ENCODE results near the gene CACNA1C. TPM values are rescaled to one million over a fixed set of nuclear protein-coding genes. Genes with fewer than 3 reads are reported as not detected.

Gene CACNA1C
- total and polyA plus RNA-seq, 10 of the 15 experiments (the other 5 are each of a cell fraction or from before 2014, with no cell fraction given): under 0.01 to 0.15 (median 0.09) TPM; not detected in 5

GRCh38 chr12:2263901-2264300 lies 211.1 kb downstream of the CACNA1C start:
- H3K27me3 ChIP-seq (replicated peaks in 1 of 2; ENCODE audit: control insufficient read depth in 2 of 2, insufficient read depth in 2 of 2, low read length in 1 of 2): no peaks in the 10 kb centered on the region; a peak in 1 of 4 replicates
- ChIA-PET RAD21 (ENCODE audit: unreplicated experiment) (no interaction called here), CTCF (no interaction called here), SMC1A (ENCODE audit: uncharacterized antibody, unreplicated experiment) (no interaction called here), POLR2A (no interaction called here)
- 66% methylated on average over 4 of the region's 4 CpGs for whole genome bisulfite sequencing (ENCODE audit: insufficient coverage, insufficient replicate concordance, low lambda C conversion rate, missing lambda C conversion rate)
- ATAC-seq: no peak
- H2AFZ ChIP-seq (ENCODE audit: control insufficient read depth, low read depth, low read length): no peak overlapping the region
- H4K20me1 ChIP-seq (ENCODE audit: control insufficient read depth, insufficient read depth): no peaks in the 10 kb centered on the region; the same call in 1 of the 2 replicates
- H3K79me2 ChIP-seq (ENCODE audit: control insufficient read depth, insufficient read depth, low read length): no peaks in the 10 kb centered on the region
- H3K4me1 ChIP-seq (ENCODE audit: control insufficient read depth, insufficient read depth, low read length): no peaks in the 10 kb centered on the region
- FAIRE-seq: no peak
- H3K4me2 ChIP-seq (ENCODE audit: control insufficient read depth, insufficient read depth): no peak overlapping the region
- H3K4me3 ChIP-seq: no peak overlapping the region
- no TSS peak for BruUV-seq (replicated peaks)
- intact Hi-C loops (cut with micrococcal nuclease; ENCODE audit: unreplicated experiment): no loop called here
- DNase-seq (ENCODE audit: low read depth, low spot score): no peak
- in situ Hi-C loops (cut with MboI): no loop called here
- H3K36me3 ChIP-seq (ENCODE audit: control insufficient read depth in 2 of 2, insufficient read depth in 2 of 2, low read length in 1 of 2): no peaks in the 10 kb centered on the region
- H3K9me3 ChIP-seq (replicated peaks; ENCODE audit: control insufficient read depth, insufficient read depth, low read length): no peaks in the 10 kb centered on the region
- no peak overlapping the region for H3K9ac ChIP-seq (ENCODE audit: control insufficient read depth, insufficient read depth, low read length)
- no peak overlapping the region for H3K27ac ChIP-seq (ENCODE audit: control insufficient read depth, insufficient read depth)
- no peak for TF ChIP-seq MYC (IDR thresholded peaks at IDR 0.05; ENCODE audit: insufficient read depth, insufficient read length, insufficient replicate concordance, low read length, severe bottlenecking)
- no peak for TF ChIP-seq NR2F1 (conservative IDR thresholded peaks at IDR 0.05)
- no peak for TF ChIP-seq TCF3 (IDR thresholded peaks at IDR 0.05; ENCODE audit: borderline replicate concordance, insufficient read depth, low read depth, low read length)
- TF ChIP-seq ZNF217 (IDR thresholded peaks at IDR 0.05): no peak
- TF ChIP-seq ZBTB33 (IDR thresholded peaks at IDR 0.05): no peak
- TF ChIP-seq RAD21 (IDR thresholded peaks at IDR 0.05; ENCODE audit: insufficient read depth, low read depth, low read length): no peak

All from GM12878 (cell line).